Activated CD8-positive, alpha-beta T cell treated with anti-CD3 and anti-CD28 coated beads for 36 hours (primary cell): ENCODE measurements around the gene GRM8. TPM values are rescaled to one million over a fixed set of nuclear protein-coding genes. Genes with fewer than 3 reads are reported as not detected.

Source experiments
- ATAC-seq: fragments of 200-7000 bp; cut with Tn5 transposase; one replicate; pipeline ENCODE4 v1.10.0; 2021; ENCODE audit warnings: mild to moderate bottlenecking, moderate library complexity
- CTCF ChIA-PET: fragments of 350-600 bp; sonication (Branson Sonifier 250); formaldehyde crosslinking; loops from one replicate; lab custom pipeline; 2021; ENCODE audit warnings: antibody characterized with exemption; lab: Charles Lee
- POLR2A ChIA-PET: fragments of 350-600 bp; sonication (Branson Sonifier 250); formaldehyde crosslinking; loops from one replicate; lab custom pipeline; 2021; ENCODE audit warnings: antibody characterized with exemption; lab: Charles Lee
- DNase-seq: peaks from one replicate; pipeline ENCODE4 v3.0.0-alpha.2; 2020
- H3K27ac Mint-ChIP-seq: one replicate; pipeline ENCODE4 v1.8.0; 2021; ENCODE audit warnings: mild to moderate bottlenecking, mixed read lengths
- H3K27me3 Mint-ChIP-seq: one replicate; pipeline ENCODE4 v1.8.0; 2021; ENCODE audit warnings: mixed read lengths
- H3K36me3 Mint-ChIP-seq: one replicate; pipeline ENCODE4 v1.8.0; 2021; ENCODE audit warnings: low read depth, mixed read lengths
- H3K4me1 Mint-ChIP-seq: one replicate; pipeline ENCODE4 v1.8.0; 2021; ENCODE audit warnings: low read depth, mixed read lengths
- H3K4me3 Mint-ChIP-seq: one replicate; pipeline ENCODE4 v1.8.0; 2021; ENCODE audit warnings: mild to moderate bottlenecking, moderate library complexity, mixed read lengths
- H3K9me3 Mint-ChIP-seq: one replicate; pipeline ENCODE4 v1.8.0; 2021; ENCODE audit warnings: mixed read lengths
- CTCF ChIP-seq: fragments of 200-600 bp; IDR thresholded peaks from one replicate; pipeline ENCODE4 v1.8.0; 2022; ENCODE audit warnings: antibody characterized with exemption, mild to moderate bottlenecking
- intact Hi-C: fragments of 100-400 bp; cut with micrococcal nuclease; formaldehyde crosslinking; loops from one replicate; pipeline ENCODE4 v1.10.0; 2022
- total RNA-seq, 2 experiments: library from RNA; stranded (reverse); gene quantifications; one replicate each; pipeline ENCODE4 v1.2.3, GENCODE V29; 2021

The GRM8 gene
- total RNA-seq, 2 experiments from 2014 or later: not detected

DNA sequence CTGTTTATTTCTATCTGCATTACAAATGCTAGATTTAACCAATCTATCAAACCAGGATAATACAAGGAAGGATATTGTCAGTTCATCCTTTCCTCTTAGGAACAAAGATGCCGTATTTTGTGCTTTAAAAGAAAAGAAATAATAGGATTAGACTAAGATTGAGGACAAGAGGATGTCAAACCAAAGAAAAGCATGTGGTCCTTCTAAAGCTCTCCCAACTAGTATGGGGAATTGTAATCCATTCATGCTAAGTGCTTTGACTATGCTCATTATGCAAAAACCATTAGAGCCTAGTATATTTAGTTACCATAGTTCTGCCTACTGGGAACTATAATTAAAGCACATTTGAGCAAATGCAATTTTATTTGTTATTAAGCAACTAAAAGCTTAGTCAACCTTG lies 280.2 kb downstream of the GRM8 start:
- TF ChIP-seq CTCF: no peak
- ATAC-seq (no peak), DNase-seq (no peak)
- H3K27ac Mint-ChIP-seq: no peak overlapping the region
- peaks cover 7% of the 10 kb centered on the region for H3K27me3 Mint-ChIP-seq
- intact Hi-C loops: no loop called here
- H3K4me1 Mint-ChIP-seq: no peaks in the 10 kb centered on the region
- CTCF ChIA-PET: no interaction called here
- POLR2A ChIA-PET: no interaction called here
- no peaks in the 10 kb centered on the region for H3K36me3 Mint-ChIP-seq
- H3K9me3 Mint-ChIP-seq: no peaks in the 10 kb centered on the region
- H3K4me3 Mint-ChIP-seq: no peak overlapping the region

DNA sequence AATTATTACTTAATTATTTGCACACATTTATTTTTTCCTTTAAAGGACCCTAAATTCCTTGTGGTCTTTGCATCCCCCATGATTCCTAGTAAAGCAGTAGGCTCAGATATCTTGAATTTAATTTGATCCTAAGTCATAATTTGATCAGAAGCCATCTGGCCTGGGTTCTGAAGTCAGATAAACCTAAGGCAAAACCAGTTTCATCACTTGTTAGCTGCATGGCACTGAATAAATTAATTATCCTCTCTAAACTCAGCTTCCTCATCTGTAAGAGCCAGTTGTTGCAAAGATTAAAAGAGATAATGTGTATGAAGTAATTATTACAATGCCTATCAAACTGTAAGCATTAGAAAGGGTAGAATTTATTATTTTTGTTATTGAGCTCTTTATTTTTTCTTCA lies 293.1 kb downstream of the GRM8 start:
- intact Hi-C loops: no loop called here
- H3K4me3 Mint-ChIP-seq: no peak overlapping the region
- DNase-seq (no peak), ATAC-seq (no peak)
- ChIA-PET POLR2A (no interaction called here), CTCF (interaction anchor here (1.3 kb wide), 1 partner anchor 157 kb away, joined by 3 read pairs; no protein-coding TSS in a partner anchor)
- no peak overlapping the region for H3K27ac Mint-ChIP-seq
- no peaks in the 10 kb centered on the region for H3K4me1 Mint-ChIP-seq
- TF ChIP-seq CTCF: no peak
- no peaks in the 10 kb centered on the region for H3K36me3 Mint-ChIP-seq
- no peaks in the 10 kb centered on the region for H3K9me3 Mint-ChIP-seq
- peaks cover 4% of the 10 kb centered on the region for H3K27me3 Mint-ChIP-seq

- H3K27me3 Mint-ChIP-seq: peaks cover 4% of the 10 kb centered on the region
- H3K4me1 Mint-ChIP-seq: no peaks in the 10 kb centered on the region
- H3K36me3 Mint-ChIP-seq: no peaks in the 10 kb centered on the region
- H3K4me3 Mint-ChIP-seq: no peak overlapping the region
- no peaks in the 10 kb centered on the region for H3K9me3 Mint-ChIP-seq
- ATAC-seq (no peak), DNase-seq (no peak)
- CTCF ChIA-PET: no interaction called here
- POLR2A ChIA-PET: no interaction called here
- no peak for TF ChIP-seq CTCF
- H3K27ac Mint-ChIP-seq: no peak overlapping the region
- intact Hi-C loops: no loop called here
Observed at GRCh38 chr7:126958367-126958766, 294.4 kb downstream of the GRM8 start.

- ChIA-PET POLR2A (no interaction called here), CTCF (no interaction called here)
- Mint-ChIP-seq H3K27ac (no peak overlapping the region), H3K4me1 (no peaks in the 10 kb centered on the region), H3K4me3 (no peak overlapping the region), H3K27me3 (peaks cover 2% of the 10 kb centered on the region), H3K9me3 (no peaks in the 10 kb centered on the region), H3K36me3 (no peaks in the 10 kb centered on the region)
- no peak for TF ChIP-seq CTCF
- intact Hi-C loops: no loop called here
- ATAC-seq (no peak), DNase-seq (no peak)
Observed at GRCh38 chr7:126957443-126957842, 295.3 kb downstream of the GRM8 start.

DNA sequence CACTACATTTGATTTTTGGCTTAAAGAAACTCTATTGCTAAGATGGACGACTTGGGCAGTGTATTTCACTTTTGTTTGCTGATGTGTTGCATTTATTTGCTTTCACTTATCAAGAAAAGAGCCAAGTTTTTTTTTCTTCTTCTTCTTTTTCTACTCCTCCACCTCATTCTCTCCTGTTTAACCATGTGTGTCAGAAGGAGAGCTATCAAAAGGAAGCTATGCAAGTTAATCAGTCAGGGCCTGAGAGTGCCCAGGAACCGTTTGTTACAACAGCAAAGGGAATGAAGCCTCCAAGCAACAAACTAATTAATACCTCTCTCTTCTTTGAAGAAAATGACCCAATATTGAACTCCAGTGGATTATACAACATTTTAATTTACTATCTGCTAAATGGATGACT lies 299.3 kb downstream of the GRM8 start:
- POLR2A ChIA-PET: no interaction called here
- CTCF ChIA-PET: no interaction called here
- H3K9me3 Mint-ChIP-seq: no peaks in the 10 kb centered on the region
- no peak overlapping the region for H3K4me3 Mint-ChIP-seq
- intact Hi-C loops: no loop called here
- H3K36me3 Mint-ChIP-seq: no peaks in the 10 kb centered on the region
- DNase-seq (no peak), ATAC-seq (no peak)
- H3K4me1 Mint-ChIP-seq: no peaks in the 10 kb centered on the region
- TF ChIP-seq CTCF: no peak
- no peak overlapping the region for H3K27ac Mint-ChIP-seq
- peaks cover 2% of the 10 kb centered on the region for H3K27me3 Mint-ChIP-seq
